Prostate gland (tissue), 2 donors: ENCODE measurements around the gene FASTKD3. TPM values are rescaled to one million over a fixed set of nuclear protein-coding genes. Genes with fewer than 3 reads are reported as not detected.

Source experiments
- DNase-seq: peaks from one replicate; pipeline ENCODE4 v3.0.0-alpha.2; 2019; ENCODE audit warnings: low spot score
- H3K27ac ChIP-seq, 2 donors: fragments of 200-600 bp; sonication (generic); 2 replicates each; pipeline ENCODE4 v1.5.1; 2017 to 2019
- H3K27me3 ChIP-seq: fragments of 200-600 bp; sonication (generic); replicated peaks from 2 replicates; pipeline ENCODE4 v1.5.1; 2019; ENCODE audit not compliant: insufficient read depth
- H3K36me3 ChIP-seq, 2 donors: fragments of 200-600 bp; sonication (generic); 1 replicate in 1 of 2; 2 replicates in 1 of 2; pipeline versions ENCODE4 v1.5.1 to v1.8.1; 2017 to 2019
- H3K4me1 ChIP-seq: fragments of 200-600 bp; sonication (generic); replicated peaks from 2 replicates; pipeline ENCODE4 v1.5.1; 2019
- H3K4me3 ChIP-seq, 2 donors: fragments of 200-600 bp; sonication (generic); 2 replicates each; pipeline ENCODE4 v1.5.1; 2017 to 2019
- H3K9me3 ChIP-seq: fragments of 200-600 bp; sonication (generic); 2 replicates; pipeline ENCODE4 v1.5.1; 2017
- POLR2A ChIP-seq: fragments of 450-650 bp; IDR thresholded peaks from one replicate; pipeline ENCODE4 v1.6.1; 2016; ENCODE audit warnings: antibody characterized with exemption, mild to moderate bottlenecking
- POLR2AphosphoS5 ChIP-seq: sonication (generic); formaldehyde crosslinking; IDR thresholded peaks from one replicate; pipeline ENCODE4 v1.6.1; 2017; ENCODE audit warnings: antibody characterized with exemption
- WGBS: methylation state at CpG from one replicate; pipeline ENCODE4 v1.1.5; 2018; 5-methylcytosine and 5-hydroxymethylcytosine counted together
- intact Hi-C: fragments of 100-400 bp; cut with DNase I; formaldehyde crosslinking; loops from one replicate; pipeline ENCODE4 v1.14.2; 2022
- total RNA-seq, 2 donors: library from RNA; depleted of rRNA; stranded (reverse); fragments of >200 nt; gene quantifications; one replicate each; pipeline ENCODE4 v1.1.0, GENCODE V29; 2016
- TF ChIP-seq, protein P1 (sequence below), 4 experiments: fragments of 200-600 bp in 2 of 4; fragments of 450-650 bp in 2 of 4; sonication (generic) in 2 of 4; IDR thresholded peaks; 1 replicate in 3 of 4; 2 replicates in 1 of 4; pipeline ENCODE4 v1.5.1; 2016 to 2019; ENCODE audit warnings: antibody characterized with exemption in 4 of 4, mild to moderate bottlenecking in 2 of 4, moderate library complexity in 2 of 4

FASTKD3 gene
- total RNA-seq, 2 donors from 2014 or later, result 9.7 to 10.7 TPM

DNA sequence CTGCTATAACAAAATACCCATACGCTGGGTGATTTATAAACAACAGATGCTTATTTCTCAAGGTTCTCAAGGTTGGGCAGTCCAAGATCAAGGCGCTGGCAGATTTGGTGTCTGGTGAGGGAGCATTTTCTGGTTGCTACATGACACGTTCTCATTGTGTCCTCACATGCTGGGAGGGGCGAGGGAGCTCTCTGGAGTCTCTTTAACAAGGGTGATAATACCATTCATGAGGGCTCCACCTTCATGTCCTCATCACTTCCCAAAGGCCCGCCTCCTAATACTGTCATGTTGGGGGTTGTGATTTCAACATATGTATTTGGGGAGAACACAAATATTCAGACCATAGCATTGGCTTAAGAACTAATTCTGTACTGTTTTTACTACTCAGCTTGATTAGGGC, 22.5 kb downstream of the FASTKD3 start:
- WGBS, result 94% methylated on average over 5 of the region's 5 CpGs
- no peak for DNase-seq
- no peak overlapping the region for H3K27ac ChIP-seq
- TF ChIP-seq POLR2AphosphoS5 (no peak), POLR2A (no peak)
- TF ChIP-seq, protein P1, sequence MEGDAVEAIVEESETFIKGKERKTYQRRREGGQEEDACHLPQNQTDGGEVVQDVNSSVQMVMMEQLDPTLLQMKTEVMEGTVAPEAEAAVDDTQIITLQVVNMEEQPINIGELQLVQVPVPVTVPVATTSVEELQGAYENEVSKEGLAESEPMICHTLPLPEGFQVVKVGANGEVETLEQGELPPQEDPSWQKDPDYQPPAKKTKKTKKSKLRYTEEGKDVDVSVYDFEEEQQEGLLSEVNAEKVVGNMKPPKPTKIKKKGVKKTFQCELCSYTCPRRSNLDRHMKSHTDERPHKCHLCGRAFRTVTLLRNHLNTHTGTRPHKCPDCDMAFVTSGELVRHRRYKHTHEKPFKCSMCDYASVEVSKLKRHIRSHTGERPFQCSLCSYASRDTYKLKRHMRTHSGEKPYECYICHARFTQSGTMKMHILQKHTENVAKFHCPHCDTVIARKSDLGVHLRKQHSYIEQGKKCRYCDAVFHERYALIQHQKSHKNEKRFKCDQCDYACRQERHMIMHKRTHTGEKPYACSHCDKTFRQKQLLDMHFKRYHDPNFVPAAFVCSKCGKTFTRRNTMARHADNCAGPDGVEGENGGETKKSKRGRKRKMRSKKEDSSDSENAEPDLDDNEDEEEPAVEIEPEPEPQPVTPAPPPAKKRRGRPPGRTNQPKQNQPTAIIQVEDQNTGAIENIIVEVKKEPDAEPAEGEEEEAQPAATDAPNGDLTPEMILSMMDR (IDR thresholded peaks at IDR 0.05), result no peak
- no peaks in the 10 kb centered on the region for H3K36me3 ChIP-seq
- no peak overlapping the region for H3K4me3 ChIP-seq
- intact Hi-C loops, result no loop called here
- H3K4me1 ChIP-seq, result no peaks in the 10 kb centered on the region
- no peaks in the 10 kb centered on the region for H3K9me3 ChIP-seq
- H3K27me3 ChIP-seq, result no peaks in the 10 kb centered on the region

DNA sequence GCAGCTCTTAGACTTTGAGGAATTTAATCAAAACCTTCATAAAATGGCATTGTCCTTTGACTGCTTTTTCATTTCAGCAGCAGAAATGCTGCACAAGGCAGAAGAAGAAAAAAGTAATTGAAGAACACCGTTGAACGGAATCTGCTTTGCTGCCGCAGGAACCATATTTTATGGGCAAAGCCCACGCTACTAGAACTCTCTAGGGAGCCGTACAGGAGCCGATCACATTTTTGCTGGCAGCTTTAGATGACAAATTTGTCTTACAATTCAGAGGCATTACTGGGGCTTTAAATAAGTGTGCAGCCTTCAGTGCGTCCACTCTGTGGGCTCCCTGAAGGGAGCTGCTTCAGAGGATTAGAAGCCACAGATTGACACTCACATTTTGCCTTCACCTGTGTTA, 23.3 kb downstream of the FASTKD3 start:
- TF ChIP-seq POLR2AphosphoS5, result no peak
- TF ChIP-seq POLR2A, result no peak
- TF ChIP-seq, protein P1 (IDR thresholded peaks at IDR 0.05), result no peak
- 68% methylated on average over 7 of the region's 7 CpGs for WGBS
- H3K27me3 ChIP-seq, result no peaks in the 10 kb centered on the region
- no peaks in the 10 kb centered on the region for H3K9me3 ChIP-seq
- H3K36me3 ChIP-seq, result no peaks in the 10 kb centered on the region
- H3K27ac ChIP-seq, result no peak overlapping the region
- intact Hi-C loops, result no loop called here
- DNase-seq, result no peak
- H3K4me1 ChIP-seq, result no peaks in the 10 kb centered on the region
- no peak overlapping the region for H3K4me3 ChIP-seq

DNA sequence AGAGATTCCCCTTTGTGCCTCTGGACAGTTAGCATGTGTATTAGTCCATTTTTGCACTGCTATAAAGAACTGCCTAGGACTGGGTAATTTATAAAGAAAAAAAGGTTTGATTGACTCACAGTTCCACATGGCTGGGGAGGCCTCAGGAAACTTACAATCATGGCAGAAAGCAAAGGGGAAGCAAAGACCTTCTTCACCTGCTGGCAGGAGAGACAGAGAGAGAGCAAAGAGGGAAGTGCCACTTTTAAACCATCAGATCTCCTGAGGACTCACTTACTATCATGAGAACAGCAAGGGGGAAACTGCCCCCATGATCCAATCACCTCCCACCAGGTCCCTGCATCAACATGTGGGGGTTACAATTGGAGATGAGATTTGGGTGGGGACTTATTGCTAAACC, 23.9 kb downstream of the FASTKD3 start:
- intact Hi-C loops, result no loop called here
- no peak for TF ChIP-seq POLR2AphosphoS5
- TF ChIP-seq, protein P1 (IDR thresholded peaks at IDR 0.05), result no peak
- TF ChIP-seq POLR2A, result no peak
- H3K27ac ChIP-seq, result no peak overlapping the region

DNA sequence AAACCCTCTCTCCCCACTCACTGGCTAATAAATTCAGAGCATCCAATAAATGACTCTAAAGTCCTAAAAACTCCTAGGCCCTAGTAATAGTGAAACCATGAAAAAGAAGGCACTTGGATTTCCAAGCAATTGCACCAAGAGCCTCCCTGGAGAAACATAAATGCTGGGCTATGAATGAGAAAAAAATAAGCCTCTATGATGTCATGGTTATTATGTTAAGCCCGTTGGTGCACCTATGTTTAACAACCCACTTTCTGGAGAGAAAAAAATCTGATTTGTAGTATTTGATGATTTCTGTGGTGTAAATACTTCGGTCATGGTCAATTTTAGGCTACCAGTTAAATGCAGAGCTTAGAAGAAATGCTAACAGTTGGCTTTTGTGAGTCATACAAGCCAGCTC, 26.3 kb downstream of the FASTKD3 start:
- 56% methylated on average over 2 of the region's 2 CpGs for WGBS
- no peak overlapping the region for H3K27ac ChIP-seq
- H3K36me3 ChIP-seq, result no peaks in the 10 kb centered on the region
- H3K4me1 ChIP-seq, result no peaks in the 10 kb centered on the region
- H3K27me3 ChIP-seq, result no peaks in the 10 kb centered on the region
- no peaks in the 10 kb centered on the region for H3K9me3 ChIP-seq
- no peak for DNase-seq
- TF ChIP-seq POLR2A (no peak), POLR2AphosphoS5 (no peak)
- TF ChIP-seq, protein P1 (IDR thresholded peaks at IDR 0.05), result no peak
- no peak overlapping the region for H3K4me3 ChIP-seq
- intact Hi-C loops, result no loop called here

More for the DNA sequence above, 23.9 kb downstream of the FASTKD3 start:
- H3K27me3 ChIP-seq, result no peaks in the 10 kb centered on the region
- no peaks in the 10 kb centered on the region for H3K4me1 ChIP-seq
- H3K9me3 ChIP-seq, result no peaks in the 10 kb centered on the region
- no peak overlapping the region for H3K4me3 ChIP-seq
- no peaks in the 10 kb centered on the region for H3K36me3 ChIP-seq
- no peak for DNase-seq

DNA sequence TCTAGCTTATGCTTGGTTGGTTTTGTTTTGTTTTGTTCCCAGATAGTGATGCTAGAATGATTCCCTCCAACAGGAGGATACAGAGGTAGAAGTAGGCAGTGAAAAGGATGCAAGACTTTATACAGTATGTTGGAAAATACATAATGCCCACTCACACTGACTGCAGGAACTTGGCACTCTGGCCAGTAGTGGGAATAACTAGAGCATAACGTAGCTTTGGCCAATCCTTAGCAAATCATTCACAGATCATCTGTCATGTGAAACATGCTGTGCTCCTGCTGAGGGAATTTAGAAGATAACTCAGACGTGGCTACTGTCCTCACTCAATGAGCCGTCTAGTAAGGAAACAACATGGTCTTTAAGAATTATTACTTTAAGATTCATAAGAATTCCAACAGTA, 31.4 kb downstream of the FASTKD3 start:
- Histone ChIP-seq H3K27me3 (no peaks in the 10 kb centered on the region), H3K9me3 (no peaks in the 10 kb centered on the region), H3K36me3 (no peaks in the 10 kb centered on the region), H3K4me1 (no peaks in the 10 kb centered on the region), H3K27ac (no peak overlapping the region), H3K4me3 (no peak overlapping the region)
- intact Hi-C loops, result no loop called here
- TF ChIP-seq, protein P1 (IDR thresholded peaks at IDR 0.05), result no peak
- TF ChIP-seq POLR2A (no peak), POLR2AphosphoS5 (no peak)
- WGBS, result 64% methylated on average over 3 of the region's 3 CpGs
- no peak for DNase-seq
